Fibroblast of peridontal ligament (primary cell): Measurements from ENCODE around the gene EVPL.
"Not testable (repeated sequence)": the region's sequence is repeated elsewhere in the genome, so short reads cannot be mapped to it uniquely, and the experiment has no call there.

Experiments
- DNase-seq: peaks from one replicate; pipeline ENCODE4 v3.0.0-alpha.2; 2010; ENCODE audit errors: extremely low read depth

EVPL gene

DNA sequence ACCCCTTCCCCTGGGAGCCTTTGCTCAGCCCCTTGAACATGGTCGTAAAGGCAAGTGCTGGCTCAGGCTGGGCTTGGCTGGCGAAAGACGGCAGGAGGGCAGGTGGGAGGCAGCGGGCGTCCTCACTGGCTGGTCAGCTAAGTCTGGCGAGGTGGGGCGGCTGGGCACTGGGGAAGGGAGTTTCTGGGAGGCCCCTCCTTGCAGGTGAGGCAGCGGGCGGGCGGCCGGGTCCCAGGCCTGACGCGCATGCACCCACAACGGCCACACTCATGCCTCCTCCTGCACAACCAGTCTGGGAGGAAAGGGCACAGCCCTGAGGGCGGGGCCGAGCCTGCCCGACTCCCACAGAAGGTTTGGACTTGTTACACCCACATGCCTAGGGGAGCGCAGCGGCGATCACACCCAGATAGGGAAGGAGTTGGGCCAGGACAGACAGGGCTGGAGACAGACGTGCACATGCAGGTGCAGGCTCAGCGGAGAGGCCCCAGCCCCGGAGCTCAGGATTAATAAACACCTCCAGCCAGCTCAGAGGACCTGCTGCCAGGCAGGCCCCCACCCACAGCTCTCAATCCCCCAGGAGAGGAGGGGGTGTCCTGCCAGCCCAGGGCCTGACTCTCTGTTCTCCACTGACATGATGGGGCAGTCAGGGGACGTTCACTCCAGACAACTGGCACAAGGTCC, at the start of gene EVPL:
EVPL (minus strand) TSS at position 148 of the 681 bp plus-strand sequence; CDS start at position 40, 108 bp downstream.
- no peak for DNase-seq

DNA sequence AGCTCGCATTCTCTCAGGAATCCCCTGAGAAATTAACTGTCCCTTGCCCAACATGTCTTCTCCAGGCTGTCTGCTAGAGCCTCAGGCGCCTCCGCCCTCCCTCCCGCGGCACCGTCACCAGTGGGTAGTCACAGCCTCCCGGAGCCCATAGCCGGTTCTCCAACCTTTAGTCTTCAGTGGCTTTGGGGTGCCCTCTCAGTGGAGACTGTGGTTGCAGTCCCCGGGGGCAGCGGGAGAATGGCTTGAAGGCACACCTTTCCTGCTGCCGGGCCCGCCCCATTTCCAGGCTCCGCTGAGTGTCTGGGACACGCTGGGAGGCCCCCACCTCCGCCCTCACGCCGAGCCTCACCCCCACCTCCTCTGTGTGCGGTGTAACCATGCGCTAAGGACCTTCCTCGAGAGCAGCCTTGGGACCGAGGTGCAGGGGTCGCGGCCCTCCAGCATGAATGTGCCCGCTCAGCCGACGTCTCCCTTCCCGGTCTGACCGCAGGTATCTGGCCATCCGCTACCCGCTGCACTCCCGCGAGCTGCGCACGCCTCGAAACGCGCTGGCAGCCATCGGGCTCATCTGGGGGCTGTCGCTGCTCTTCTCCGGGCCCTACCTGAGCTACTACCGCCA, 49.1 kb upstream of the EVPL start:
- DNase-seq: no peak

DNA sequence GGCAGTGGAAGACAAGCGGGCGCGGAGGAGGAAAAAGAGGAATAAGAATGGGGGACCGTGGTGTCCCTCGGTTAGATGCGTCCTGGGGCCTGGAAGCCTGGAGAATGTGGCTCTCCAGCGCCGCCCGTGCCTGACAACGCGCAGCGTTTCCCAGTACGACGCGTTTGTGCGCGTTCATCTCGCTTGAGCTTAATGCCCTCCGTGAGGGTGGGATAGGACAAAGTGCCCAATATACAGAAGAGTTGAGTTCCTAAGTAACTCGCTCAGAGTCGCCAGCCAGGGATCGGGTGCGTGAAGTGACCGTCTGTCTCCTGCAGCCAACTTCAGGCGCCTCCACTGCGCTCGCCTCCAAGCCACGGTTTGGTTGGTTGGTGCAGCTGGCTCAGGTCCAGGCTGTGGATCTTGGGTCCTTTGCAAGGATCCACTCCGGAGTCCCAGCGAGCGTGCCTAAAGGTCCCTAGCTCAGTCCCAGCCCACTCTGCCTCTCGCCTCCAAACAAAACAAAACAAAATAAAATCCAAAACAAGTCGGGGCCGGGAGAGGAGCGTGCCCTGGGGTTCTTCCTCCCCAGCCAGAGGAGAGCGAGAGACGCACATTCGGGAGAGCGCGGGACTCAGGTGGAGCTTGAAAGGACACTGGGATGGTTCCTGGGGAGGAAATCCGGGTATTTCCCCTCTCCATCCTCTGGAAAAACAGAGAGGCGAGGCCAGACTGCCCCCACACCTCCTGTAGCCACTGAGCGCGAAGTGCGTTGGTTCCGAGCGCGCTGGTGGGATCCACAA, 48.4 kb upstream of the EVPL start:
- DNase-seq: no peak

DNA sequence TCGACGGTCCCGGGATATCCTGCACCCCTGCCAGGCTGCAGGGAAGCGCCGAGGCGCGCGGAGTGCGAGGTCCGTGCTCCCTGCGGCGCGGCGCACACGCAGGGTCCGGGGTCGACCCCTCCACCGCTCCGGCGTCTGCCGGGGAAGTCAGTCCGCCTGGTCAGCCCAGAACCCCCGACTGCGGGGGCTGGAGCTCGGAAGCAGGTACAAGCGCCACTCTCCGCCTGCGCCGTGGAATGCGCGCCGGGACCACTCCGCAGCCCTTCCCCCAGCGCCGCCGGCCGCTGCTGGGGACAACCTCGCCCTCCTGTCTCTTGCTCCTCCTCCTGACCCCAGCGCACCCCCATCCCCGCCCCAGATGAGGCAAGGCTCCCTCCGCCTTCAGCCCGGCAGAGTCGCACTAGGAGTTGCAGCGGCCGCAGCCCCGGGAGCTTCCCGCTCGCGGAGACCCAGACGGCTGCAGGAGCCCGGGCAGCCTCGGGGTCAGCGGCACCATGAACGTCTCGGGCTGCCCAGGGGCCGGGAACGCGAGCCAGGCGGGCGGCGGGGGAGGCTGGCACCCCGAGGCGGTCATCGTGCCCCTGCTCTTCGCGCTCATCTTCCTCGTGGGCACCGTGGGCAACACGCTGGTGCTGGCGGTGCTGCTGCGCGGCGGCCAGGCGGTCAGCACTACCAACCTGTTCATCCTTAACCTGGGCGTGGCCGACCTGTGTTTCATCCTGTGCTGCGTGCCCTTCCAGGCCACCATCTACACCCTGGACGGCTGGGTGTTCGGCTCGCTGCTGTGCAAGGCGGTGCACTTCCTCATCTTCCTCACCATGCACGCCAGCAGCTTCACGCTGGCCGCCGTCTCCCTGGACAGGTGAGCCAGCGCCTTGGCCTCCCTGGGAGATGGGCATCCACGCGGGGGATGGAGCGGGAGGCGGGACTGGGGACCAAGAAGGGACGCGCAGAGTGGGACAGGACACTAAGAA, 47.6 kb upstream of the EVPL start, which contains the start of gene GALR2:
GALR2 (plus strand) TSS at position 392 of the 974 bp plus-strand sequence; CDS start at position 495, 103 bp downstream.
- DNase-seq: no peak

DNA sequence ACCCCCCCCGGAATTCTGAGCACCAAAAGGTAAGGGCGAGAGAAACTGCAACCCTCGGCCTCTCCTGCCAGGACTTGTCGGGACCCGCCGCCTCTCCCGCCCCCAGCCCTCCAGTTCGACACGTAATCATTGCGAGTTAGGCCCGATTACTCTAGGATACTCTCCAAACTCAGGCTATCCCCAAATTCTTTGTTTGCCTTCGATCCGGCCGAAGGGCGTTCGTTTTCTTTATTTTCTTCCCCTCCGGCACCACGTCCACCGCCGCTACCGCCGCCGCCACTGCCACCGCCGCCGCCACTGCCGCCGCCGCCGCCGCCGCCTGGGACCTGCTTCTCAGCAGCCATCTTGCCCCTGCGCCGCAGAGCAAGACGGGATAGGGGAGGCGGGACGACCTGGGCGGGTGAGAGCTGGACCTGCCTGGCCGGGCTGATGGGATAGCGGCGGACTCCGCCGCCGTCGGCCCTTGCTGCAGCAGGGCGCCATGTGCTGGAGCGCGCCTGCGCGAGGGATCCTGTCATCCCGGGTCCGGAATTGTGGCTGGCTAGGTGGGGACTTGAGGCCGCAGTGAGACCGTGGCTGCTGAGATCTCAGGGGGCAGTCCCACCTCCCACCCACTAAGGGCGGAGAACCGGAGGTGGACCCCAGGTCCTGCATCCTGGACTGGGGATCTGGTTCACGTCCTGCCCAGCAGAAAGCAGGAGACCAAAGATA, 45.2 kb upstream of the EVPL start, which contains the start of gene SRP68:
SRP68 (minus strand) TSS at position 370 of the 711 bp plus-strand sequence; CDS start at position 344, 26 bp downstream.
- DNase-seq: peak; percentile 83

DNA sequence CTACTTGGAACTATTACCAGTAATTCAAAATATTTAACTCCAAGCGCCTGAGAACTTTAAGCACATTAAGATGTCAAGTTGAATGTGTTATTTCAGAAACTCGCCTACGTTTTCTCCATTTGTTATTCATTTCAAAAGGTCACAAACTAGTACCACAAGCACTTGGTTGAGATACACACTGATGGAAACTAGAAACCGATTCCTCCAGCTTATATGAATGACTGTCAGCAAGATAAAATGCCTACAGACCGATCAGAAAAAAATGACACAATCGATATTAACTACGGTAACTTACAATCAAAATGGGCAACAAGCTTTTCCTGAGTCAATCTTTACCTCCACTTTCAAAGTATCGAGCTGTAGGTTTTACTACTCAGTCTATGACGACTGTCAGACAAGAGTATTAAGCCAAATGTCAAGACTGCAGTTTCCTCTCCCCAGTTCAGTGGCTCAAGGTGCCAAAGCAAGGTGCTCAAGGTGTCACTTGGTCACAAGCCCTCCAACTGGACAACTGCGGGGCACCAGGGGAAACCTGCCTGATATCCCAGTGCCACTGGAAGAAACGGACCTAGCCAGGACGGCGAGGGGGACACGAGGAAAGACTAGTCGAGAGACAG, 44.5 kb upstream of the EVPL start:
- no peak for DNase-seq

DNA sequence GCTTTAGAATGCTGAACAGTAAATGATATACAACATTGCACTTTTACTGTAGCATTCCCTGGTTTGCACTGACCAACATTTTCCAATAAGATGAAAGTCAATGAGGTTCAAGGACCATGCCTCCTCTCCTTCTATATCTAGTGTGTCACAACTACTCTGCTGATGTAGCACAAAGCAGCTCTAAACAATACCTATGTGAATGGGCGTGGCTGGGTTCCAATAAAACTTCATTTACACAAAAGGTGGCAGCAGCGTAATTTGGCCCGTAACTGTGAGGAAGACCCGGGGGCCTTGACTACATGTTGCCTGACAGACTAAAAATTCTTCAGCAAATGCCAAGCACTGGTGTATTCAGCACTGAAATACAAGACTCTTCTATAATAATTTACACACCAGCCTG, 38.7 kb upstream of the EVPL start:
- DNase-seq: no peak

DNA sequence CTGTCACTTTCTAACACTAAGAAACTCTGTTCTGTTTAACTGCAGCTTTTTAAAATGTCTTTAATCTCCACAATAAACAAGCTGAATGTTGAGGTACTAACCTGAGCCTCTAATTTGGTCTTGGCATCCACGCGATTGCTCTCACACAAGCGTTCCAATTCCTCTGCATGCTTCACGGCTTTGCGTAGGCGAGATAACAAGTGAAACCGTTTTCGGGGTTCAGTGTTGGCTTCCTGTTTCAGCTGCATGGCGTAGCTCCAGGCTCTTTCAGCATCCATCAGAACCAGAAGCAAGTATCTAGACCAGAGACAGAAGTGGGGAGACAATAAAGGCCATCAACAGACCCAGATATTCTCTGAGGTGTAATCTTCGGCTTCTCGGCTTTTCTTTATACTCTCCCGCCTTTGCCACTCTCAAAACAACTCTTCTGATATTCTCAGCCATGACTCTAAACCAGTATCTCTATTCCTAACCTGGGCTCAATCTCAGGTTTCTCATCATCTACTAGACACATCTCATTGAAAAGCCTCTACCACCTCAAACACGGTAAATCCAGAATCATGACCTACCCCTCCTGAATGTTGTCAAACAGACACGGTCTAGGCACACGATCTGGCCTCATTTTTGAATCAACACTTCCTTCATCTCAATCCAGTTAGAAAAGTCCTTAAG, 36.9 kb upstream of the EVPL start:
- DNase-seq: no peak

DNA sequence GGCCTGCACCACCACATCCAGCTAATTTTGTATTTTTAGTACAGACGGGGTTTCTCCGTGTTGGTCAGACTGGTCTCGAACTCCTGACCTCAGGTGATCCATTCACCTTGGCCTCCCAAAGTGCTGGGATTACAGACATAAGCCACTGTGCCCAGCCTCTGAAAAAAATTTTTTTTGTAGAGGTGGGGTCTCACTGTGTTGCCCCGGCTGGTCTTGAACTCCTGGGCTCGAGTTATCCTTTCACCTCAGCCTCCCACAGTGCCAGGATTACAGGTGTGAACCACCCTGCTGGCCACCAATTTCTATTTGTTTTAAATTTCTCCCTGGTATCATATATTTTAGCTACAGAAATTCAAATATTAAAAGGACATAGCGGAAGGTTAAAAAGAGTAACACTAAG, 31.2 kb upstream of the EVPL start:
- DNase-seq: not testable (repeated sequence)

DNA sequence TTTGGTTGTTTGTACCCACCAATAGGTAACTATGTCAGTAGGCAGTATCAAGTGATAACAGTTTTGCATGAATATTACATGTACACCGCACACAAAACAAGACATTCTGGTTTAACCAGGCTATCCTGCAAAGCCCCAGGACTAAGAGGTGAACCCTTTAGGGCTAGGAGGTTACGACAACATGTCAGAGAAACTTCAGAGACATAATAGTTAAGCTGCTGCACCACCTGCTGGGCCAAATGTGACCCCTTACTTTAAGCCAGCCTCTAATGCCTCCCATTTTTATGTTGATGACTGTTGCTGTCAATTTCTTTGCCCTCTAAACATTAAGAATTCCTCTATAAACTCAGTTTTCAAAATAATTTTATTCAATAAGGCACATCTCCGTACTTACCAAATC, 29.8 kb upstream of the EVPL start:
- DNase-seq: no peak

DNA sequence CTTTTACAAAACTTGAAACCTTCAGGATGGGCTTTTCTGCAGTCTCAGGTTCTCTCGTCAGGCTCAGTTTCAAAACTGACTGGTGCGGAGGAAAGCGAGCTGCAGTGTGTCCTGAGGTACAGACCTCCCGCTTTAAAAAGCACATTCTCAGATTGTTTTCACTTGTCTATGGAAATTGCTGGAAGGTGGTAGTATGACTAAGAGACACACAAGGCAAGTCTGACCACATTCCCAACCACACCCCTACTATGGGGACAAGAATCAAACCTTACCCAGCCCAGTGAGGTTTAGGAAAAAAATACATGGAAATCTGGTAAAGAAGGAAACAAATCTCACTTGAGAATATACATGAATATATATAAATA, 27.0 kb upstream of the EVPL start:
- DNase-seq: peak; percentile 41

DNA sequence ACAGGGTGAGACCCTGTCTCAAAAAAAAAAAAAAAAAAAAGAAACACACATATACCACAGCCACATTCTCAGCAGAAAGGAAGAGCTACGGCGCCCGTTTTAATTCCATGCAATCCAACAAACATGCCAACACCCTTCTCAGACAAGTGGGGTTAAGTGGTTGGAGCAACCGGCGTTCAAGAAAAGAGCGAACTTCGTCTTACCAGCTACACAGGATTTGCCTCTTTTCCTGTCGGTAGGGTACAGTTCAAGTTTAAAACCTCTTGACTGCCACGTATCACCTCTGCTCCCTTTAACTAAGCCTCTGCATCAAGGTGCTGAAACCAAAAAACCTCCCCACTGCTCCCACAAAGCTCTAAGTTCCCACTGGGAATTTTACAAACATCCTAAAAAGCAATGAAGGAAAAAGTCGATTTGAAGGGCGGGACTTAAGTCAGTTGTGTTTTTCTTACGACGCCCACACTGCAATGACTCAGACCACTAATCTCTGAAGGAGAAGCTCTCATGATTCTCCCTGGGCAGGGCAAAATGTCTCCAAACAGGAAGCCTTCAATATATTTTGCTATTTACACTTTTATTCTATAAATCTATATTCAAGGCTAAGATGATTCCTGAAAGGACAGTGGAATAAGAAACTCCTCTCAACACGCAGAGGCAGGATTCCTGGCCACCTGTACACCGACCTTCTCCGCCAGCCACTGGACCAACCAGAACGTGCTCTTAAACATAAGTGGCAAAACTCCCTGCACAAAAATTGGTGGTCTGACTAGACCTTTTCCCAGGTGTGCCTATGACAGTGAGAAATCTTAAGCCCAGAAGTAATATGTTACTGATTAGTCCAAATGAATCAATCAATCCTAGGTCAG, 26.4 kb upstream of the EVPL start:
- peak; percentile 67 for DNase-seq

DNA sequence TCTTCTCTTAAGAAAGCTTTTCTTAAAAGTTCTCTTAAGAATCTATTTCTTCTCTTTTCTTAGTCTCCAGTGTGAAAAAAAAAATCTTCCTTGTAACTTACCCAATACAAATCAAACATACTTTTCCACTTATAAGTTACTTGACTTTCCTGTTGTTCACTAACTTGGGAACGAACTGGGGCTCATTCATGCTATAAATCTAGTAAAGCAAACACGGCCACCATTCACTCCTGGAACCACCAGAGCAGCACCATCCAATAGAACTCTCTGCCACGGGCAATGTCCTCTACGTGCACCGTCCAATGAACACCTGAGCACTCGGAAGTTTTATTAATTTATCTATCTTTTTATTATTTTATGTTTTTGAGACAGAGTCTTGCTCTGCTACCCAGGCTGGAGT, 24.5 kb upstream of the EVPL start:
- no peak for DNase-seq

DNA sequence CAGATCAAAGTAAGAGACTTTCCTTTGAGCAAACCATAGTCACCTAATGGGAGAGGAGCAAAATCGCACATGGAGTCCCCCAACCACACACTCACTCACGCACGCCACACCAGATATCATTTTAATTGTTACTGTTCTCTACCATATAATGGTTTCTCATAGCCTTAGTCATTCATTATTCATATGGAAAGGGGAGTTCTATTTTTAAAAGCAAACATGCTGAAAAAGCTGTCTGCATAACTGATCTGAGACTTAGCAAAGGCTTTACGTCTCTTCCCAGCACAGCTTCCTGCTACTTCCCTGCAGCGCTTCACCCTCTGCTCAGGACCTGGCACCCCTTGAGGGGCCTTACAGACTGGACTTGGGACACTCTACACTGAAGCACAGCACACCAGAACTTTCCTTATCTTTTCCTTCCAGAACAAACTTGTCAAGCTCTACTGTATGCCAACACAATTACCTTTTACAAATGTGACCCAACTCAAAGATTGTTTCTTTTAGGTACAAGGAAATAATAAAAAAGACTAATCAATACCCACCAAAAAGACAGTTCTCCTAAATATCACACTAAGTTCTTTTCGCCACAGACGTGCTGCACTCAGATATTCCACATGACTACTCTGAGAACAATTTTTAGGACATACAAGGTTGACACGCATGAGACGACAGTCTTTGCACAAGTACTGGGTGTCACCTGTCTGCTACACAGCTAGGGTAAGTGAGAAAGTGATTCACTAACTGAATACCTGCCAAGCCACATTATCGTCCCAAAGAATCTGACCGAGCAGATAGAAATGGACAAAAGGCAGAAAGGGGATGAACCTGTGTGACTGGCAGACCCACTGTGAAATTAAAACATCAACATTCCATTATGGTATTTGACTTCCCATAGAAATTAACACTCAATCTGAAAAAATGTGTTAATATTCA, 23.7 kb upstream of the EVPL start:
- no peak for DNase-seq

DNA sequence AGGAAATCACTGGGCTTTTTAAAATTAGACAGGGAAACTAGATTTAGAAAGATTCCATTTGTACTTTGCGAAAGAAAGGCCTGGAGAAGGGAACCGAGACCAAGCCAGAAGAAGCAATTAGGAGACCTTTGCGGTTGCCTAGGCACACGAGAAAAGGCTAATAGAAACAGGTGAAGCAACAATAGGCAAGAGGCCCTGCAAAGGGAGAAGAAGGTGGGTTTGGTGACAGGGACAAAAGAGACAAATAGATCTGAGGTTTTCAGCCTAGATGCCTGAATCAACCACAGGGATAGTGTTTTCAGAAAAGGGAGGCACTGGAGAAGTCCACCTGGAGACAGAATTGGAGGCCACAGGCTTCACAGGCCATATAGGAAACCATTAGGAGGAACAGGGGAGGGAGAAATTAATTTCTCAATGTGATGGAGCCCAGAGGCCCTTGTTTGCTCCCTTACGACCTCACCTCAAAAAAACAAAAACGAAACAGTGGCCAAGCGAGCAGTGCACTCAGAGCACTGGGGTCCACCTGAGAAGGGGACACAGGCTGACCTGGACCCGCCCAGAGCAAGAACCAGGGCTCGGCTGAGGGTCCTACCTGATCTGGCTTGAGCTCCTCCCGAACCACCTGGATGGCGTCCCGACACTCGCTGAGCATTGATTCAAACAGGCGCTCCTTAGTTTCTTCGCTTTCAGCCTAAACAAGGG, 22.9 kb upstream of the EVPL start:
- no peak for DNase-seq

DNA sequence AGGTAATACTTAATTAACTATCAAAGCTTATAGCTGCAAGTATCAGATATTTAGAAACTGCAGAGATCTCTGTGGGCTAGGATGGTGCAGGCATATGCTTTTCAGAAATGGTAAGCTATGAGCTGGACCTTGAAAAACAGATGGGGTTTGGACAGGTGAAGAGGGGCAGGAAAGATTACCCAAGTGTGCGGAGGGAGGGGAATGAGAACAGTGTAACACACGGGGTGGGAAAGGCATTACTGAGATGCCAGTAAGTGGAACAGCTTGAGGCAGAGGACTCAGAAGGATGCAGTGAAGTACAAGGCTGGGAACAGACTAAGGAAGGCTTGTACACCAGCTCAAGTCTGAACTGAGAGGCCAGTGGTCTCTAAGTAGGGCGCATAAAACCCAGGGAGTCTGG, 22.1 kb upstream of the EVPL start:
- no peak for DNase-seq

DNA sequence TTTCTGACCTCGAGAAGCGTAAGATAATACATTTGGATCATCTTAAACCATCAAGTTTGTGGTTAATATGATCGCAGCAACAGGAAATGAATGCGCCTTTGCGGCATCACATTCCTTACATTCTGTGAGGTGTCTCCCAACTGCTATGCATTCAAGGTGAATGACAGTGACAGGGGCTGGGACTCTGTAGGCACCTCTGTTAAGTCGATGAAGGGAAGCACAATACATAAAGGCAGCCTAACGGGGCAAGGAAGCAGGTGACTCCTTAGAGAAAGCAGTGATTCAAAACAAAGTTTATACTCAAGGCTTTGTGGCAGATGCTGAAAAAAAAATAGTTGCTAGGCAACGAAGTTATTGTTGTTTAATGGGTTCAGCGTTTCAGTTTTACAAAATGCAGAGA, 21.6 kb upstream of the EVPL start:
- DNase-seq: no peak
